Stomach (tissue), 4 donors: ENCODE results near the gene CLBA1.

Source experiments
- CTCF ChIP-seq, 7 experiments: fragments of 450-650 bp in 4 of 7; fragments of 200-600 bp in 3 of 7; sonication (generic) in 3 of 7; IDR thresholded peaks; one replicate each; pipeline ENCODE4 v1.5.1; 2016 to 2019; ENCODE audit warnings: antibody characterized with exemption in 7 of 7, control low read depth in 2 of 7, mild to moderate bottlenecking in 1 of 7
- EP300 ChIP-seq: sonication (generic); formaldehyde crosslinking; IDR thresholded peaks from one replicate; pipeline ENCODE4 v1.6.1; 2017; ENCODE audit warnings: antibody characterized with exemption
- POLR2A ChIP-seq, 4 donors: fragments of 450-650 bp; IDR thresholded peaks; one replicate each; pipeline ENCODE4 v1.6.1; 2016; ENCODE audit warnings: antibody characterized with exemption in 4 of 4, control low read depth in 2 of 4, mild to moderate bottlenecking in 1 of 4, moderate library complexity in 1 of 4
- POLR2AphosphoS5 ChIP-seq, 3 donors: sonication (generic); formaldehyde crosslinking; IDR thresholded peaks; one replicate each; pipeline ENCODE4 v1.6.1; 2016; ENCODE audit warnings: antibody characterized with exemption in 3 of 3

DNA sequence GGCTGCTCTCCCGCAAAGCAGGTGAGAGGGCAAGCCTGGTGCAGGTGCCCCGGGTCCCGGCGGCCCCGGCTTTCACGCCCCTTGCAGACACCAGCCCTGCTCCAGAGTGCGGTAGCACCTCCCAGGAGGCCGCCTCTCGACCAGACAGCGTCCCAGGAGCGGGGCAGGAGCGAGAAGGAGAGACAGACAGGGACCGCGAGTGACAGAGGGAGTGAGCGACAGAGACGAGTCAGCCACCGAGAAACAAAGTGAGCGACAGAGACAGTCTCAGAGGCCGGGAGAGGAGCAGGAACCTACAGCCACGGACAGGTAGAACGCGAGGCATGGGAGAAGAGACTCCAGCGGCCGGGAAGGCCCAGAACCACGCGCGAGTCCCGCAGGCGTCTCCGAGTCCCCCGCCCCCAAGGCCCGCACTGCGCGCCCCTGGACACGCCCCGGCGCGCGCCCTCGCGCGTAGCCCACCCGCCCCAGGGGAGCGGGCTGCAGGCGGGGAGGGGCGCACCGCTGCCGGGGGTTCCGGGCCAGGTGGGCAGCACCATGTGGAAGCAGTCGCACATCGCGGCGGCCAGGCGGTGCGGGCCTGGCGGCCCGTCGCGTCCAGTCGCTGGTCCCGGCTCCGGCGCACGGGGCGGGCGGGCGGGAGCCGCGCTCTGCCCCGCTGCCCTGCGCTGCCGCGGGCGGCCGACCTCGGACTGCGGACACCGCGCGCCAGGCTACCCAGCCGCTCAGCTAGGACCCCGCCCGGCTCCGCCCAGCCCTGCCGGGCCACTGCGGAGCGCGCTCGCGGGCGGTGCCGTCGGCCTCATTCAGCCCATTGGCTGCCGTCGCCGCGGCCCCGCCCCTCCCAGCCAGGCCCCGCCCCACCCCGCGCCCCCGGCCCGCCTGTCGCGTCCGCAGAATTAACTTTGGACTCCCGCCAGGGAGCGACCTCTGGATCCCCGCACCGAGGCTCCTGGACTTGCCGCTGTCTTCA, 7.6 kb upstream of the CLBA1 start, which contains the start of gene AHNAK2:
- TF ChIP-seq CTCF (IDR thresholded peaks at IDR 0.05) = no peak
- TF ChIP-seq EP300 = no peak
- no peak for TF ChIP-seq POLR2AphosphoS5 (IDR thresholded peaks at IDR 0.05)
- no peak for TF ChIP-seq POLR2A (IDR thresholded peaks at IDR 0.05)
